Femur (tissue), 1 donor: Measurements from ENCODE around the gene PCYT1B.
A peak's percentile ranks its signal among the peaks of the same experiment; 100 is the strongest.
"Not testable (repeated sequence)": the region's sequence is repeated elsewhere in the genome, so short reads cannot be mapped to it uniquely, and the experiment has no call there.

Experiments used
- DNase-seq: peaks from one replicate; pipeline ENCODE4 v3.0.0-alpha.2; 2017

PCYT1B gene

GRCh38 chrX:24647257-24648058 lies at the start of gene PCYT1B:
Gene PCYT1B, minus strand, starts transcription at chrX:24647347. Its CDS starts 242 bp downstream, at chrX:24647105.
- DNase-seq: peak; percentile 90

- DNase-seq: no peak
These were observed 49.1 kb upstream of the PCYT1B start for GRCh38 chrX:24696294-24696693.

- DNase-seq: no peak
These were observed 47.7 kb upstream of the PCYT1B start for GRCh38 chrX:24694825-24695224.

DNA sequence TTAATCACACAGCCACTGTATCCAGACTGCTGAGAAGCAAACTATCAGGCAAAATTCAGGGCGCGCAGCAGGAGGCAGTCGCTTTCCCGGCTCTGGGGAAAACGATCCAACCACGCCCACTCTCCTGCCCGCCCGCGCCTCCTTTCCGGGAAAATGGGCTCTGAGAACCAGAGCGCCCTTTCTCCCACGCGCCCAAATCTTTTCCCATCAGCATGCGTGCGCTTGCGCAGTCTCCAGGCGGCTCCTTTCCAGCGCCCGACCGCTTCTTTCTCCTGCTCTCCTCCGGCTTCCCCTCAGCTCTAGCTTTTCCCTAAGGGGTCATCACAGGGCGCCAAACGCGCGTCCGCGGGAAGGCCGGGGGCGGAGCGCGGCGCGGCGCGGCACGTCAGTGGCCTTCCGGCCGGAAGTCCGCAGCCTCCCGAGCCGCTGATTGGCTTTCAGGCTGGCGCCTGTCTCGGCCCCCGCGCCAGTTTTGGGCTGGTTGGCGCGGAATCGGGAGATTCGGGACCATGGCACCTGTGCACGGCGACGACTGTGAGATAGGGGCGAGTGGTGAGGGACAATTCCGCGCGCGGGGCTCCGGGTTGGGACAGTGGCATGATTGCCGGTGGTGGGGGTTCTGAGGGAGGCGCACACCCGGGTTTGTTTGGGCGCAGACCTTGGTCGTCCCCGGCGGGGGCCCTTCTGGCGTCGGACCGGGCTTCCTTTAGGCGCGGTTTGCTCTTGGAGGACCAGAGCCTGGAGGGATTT lies 46.5 kb upstream of the PCYT1B start, which contains the start of gene POLA1:
TSS of gene POLA1 (plus strand) at position 466 of the 750 bp plus-strand sequence. CDS start at position 510, 44 bp downstream.
- peak; percentile 97 for DNase-seq

DNA sequence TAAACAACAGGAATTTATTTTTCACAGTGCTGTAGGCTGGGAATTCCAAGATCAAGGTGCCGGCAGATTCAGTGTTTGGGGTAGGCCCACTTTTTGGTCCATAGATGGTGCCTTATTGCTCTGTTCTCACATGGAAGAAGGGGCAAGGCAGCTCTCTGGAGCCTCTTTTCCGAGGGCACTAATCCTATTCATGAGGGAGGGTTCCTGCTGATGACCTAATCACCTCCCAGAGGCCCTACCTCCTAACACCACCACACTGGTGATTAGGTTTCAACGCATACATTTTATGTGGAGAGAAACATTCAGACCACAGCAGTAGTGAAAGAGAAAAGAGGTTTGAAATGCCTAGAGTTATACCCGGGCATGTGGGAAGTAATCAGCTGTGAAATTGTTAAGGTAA lies 45.2 kb upstream of the PCYT1B start:
- DNase-seq: no peak

DNA sequence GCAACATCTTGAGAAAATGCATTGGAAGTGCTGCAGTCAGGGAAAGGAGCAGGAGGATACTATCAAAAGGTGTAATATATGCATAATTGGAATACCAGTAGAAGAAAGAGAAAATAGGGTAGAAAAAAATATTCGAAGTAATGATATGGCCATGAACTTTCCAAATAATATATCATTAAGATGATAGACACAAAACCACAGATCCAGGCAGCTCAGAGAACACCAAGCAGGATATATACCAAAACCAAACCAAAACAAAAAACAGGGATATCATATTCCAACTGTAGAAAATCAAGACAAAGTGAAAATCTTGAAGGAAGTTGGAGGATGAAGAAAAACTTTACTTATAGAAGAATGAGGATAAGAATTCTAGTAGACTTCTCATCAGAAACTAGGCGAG lies 36.9 kb upstream of the PCYT1B start:
- no peak for DNase-seq

- no peak for DNase-seq
These were observed 35.7 kb upstream of the PCYT1B start for GRCh38 chrX:24682739-24683432.

GRCh38 chrX:24676403-24677024 lies 29.4 kb upstream of the PCYT1B start:
- no peak for DNase-seq

- no peak for DNase-seq
These were observed 26.3 kb upstream of the PCYT1B start for GRCh38 chrX:24673424-24673823.

DNA sequence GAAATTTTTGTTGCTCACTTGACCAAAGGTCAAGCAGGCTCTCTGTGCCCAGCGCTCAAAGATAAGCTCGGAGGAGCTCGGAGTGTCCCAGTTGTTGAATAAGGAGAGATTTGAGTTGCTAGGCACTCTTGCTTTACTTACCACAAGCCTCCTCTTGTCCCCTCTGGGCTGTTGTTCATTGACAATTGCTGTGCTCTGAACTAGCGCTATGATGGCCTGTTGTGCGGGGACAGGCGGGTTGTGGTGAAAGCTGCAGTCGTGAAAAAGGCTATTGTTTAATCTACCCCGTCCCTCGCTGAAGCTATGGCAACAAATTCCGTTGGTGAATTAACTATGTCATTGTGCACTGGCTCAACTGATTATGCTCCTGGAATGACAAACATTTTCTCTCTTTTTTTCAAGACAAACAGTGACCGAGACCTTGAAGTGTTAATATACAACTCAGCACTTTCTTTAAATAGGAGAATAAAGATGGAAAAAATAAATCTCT lies 25.6 kb upstream of the PCYT1B start:
- DNase-seq: no peak

DNA sequence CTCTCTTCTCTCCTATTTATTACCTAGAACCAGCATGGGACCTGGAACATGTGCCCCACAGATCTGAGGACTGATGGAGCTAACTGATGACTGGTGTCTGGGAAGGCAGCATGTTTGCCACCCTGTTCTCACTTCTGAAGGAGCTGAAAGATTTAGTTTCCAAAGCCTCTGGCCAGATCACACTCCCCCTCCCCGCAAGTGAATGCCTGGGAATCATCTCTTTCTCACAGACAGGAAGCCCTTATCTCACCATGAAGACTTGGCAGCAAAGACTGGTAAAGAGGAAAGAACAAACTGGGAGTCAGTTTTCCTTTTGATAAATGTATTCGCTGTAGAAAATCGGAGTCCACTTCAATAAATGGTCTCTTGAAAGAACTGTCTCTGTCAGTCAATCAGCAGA lies 21.0 kb upstream of the PCYT1B start:
- no peak for DNase-seq

DNA sequence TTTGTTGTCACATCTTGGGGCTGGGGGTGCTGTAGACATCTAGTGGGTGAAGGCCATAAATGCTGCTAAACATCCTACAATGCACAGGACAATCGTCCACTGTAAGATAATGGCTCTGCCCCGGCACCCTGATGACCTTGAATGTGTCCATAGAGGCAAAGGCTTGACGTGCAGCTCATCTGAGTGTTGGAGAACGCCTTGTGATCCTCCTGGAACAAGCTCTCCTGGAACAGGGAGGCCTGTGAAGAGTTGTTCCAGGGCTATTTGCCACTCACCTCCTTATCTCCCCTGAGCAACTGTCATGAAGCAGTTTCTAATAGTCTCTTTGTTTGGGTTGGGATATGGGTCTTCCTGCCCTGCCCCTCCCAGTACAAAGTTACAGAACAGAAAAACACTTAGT lies 15.2 kb upstream of the PCYT1B start:
- DNase-seq: no peak

GRCh38 chrX:24661292-24661691 lies 14.1 kb upstream of the PCYT1B start:
- no peak for DNase-seq

- no peak for DNase-seq
These were observed 12.5 kb upstream of the PCYT1B start for GRCh38 chrX:24659646-24660045.

DNA sequence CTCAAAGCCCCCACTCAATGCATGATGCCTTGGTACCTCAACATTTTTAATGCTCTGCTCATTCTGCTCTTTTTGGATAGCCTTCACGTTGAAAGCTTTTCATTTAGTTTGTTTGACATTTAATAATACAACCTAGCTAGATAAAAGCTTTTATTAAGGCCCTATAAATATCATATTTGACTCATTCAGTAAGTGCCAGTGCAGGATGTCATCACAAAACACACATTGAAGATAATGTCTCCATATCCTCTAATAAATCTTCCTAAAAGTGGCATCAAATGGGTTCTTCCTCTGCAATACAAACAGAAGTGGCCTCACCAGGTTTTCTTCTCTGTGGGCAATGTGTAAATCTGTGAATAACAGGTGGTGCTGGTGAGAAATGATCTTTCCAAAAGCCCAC lies 12.0 kb upstream of the PCYT1B start:
- no peak for DNase-seq

- DNase-seq: no peak
These were observed 11.3 kb upstream of the PCYT1B start for GRCh38 chrX:24658421-24658820.

GRCh38 chrX:24657671-24658386 lies 10.7 kb upstream of the PCYT1B start:
- DNase-seq: no peak

DNA sequence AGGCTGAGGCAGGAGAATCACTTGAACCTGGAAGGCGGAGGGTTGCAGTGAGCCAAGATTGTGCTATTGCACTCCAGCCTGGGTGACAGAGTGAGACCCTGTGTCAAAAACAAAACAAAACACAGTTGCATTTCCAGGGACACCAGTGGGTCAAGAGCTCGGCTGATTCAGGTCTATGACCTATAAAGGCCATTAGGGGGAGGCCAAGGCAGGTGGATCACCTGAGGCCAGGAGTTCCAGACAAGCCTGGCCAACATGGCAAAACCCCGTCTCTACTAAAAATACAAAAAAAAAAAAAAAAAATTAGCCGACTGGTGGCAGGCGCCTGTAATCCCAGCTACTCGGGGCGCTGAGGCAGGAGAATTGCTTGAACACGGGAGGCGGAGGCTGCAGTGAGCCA lies 8.5 kb upstream of the PCYT1B start:
- not testable (repeated sequence) for DNase-seq

DNA sequence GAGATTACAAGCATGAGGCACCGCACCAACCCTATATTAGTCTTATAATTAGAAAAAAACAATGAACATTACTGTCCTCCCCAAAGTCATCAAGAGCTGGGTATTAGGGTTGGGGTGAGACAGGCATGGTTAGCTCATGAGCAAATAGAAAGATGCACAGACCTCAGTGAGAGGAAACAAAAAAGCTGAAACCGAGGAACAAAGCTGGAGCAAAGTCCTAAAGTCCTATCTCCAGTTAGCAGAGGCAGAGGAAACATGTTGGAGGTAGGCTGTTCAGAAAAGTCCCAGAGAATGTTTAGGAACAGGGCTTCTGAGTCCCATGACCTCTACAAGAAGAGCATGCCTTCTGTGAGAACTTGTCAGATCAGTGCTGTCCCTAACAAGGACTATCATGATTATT lies 4.6 kb upstream of the PCYT1B start:
- no peak for DNase-seq

DNA sequence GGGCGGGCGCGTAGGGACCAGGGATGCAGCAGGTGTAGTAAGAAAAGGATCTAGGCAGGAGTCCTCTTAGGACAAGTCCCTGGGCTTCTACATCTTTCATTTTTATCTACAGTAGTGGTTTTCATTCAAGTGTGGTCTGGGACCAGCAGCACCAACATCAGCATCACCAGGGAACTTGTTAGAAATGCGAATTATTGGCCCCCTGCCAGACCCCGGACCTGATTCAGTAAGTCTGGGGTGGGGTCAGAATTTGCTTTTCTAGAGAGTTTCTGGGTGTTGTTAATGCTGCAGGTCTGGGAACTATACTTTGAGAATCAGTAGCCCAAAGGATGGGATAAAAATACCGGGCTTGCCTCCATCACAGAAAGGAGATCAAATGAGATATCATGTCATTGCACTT lies 1.3 kb upstream of the PCYT1B start:
- DNase-seq: no peak

DNA sequence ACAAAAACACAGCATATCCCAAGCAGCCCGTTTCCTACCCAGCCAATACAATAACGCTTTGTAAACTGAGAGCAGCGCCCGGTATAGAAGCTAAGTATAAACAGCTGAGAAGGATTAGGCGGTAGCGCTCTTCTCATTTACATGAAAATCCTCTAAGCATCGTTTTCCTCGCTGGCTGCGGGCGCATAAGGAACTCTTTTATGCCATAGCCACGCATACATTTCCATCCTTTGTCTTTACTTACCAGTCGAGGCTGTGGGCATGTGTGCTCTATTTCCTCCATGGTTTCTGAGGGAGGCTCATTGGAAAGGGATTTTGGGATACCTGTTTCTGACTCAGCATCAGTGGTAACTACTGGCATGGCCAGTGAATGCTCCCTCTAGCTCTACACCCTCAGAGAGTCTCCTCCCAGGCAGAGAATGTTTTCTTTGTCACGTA lies 383 bp downstream of the PCYT1B start:
- peak; percentile 26 for DNase-seq

GRCh38 chrX:24646006-24646405 lies 1.1 kb downstream of the PCYT1B start:
- no peak for DNase-seq
